Loucy (cell line): ENCODE measurements around the gene LHPP.

Experiments
- H2AFZ ChIP-seq: fragments of 200-600 bp; sonication (generic); 2 replicates; pipeline ENCODE4 v1.6.0; 2016; ENCODE audit warnings: antibody characterized with exemption, mild to moderate bottlenecking, low read length, moderate library complexity
- H3F3A ChIP-seq: fragments of 200-600 bp; 2 replicates; pipeline ENCODE4 v1.6.0; 2016; ENCODE audit warnings: antibody characterized with exemption, low read depth, mild to moderate bottlenecking
- H3K27me3 ChIP-seq: fragments of 200-600 bp; sonication (generic); 2 replicates; pipeline ENCODE4 v1.6.1; 2014; ENCODE audit warnings: low read length, mild to moderate bottlenecking; ENCODE audit not compliant: insufficient read depth, poor library complexity, severe bottlenecking
- H3K36me3 ChIP-seq: fragments of 200-600 bp; sonication (generic); 2 replicates; pipeline ENCODE4 v1.6.1; 2016; ENCODE audit warnings: low read length; ENCODE audit not compliant: insufficient read depth
- H3K4me1 ChIP-seq: fragments of 200-600 bp; sonication (generic); 2 replicates; pipeline ENCODE4 v1.5.1; 2014; ENCODE audit warnings: low read length, mild to moderate bottlenecking; ENCODE audit not compliant: insufficient read depth, poor library complexity, severe bottlenecking
- H3K4me2 ChIP-seq: fragments of 200-600 bp; sonication (generic); 2 replicates; pipeline ENCODE4 v1.6.0; 2014; ENCODE audit warnings: antibody characterized with exemption, low read length, low read depth, mild to moderate bottlenecking; ENCODE audit not compliant: poor library complexity, severe bottlenecking
- H3K4me3 ChIP-seq: fragments of 200-600 bp; sonication (generic); 2 replicates; pipeline ENCODE4 v1.5.1; 2014; ENCODE audit warnings: low read length, mild to moderate bottlenecking, mixed read lengths; ENCODE audit not compliant: poor library complexity, severe bottlenecking
- H3K79me2 ChIP-seq: fragments of 200-600 bp; sonication (generic); 2 replicates; pipeline ENCODE4 v1.6.1; 2014; ENCODE audit warnings: low read length; ENCODE audit not compliant: insufficient read depth
- H3K9ac ChIP-seq: fragments of 200-600 bp; sonication (generic); 2 replicates; pipeline ENCODE4 v1.6.0; 2014; ENCODE audit warnings: mild to moderate bottlenecking, low read depth, low read length, moderate library complexity; ENCODE audit not compliant: poor library complexity, severe bottlenecking
- H3K9me2 ChIP-seq: fragments of 200-600 bp; sonication (generic); replicated peaks from 2 replicates; pipeline ENCODE4 v1.6.1; 2016; ENCODE audit warnings: low read depth, low read length, mixed read lengths
- H3K9me3 ChIP-seq: fragments of 200-600 bp; sonication (generic); 2 replicates; pipeline ENCODE4 v1.6.1; 2014; ENCODE audit warnings: mild to moderate bottlenecking, antibody characterized with exemption, low read length, low read depth; ENCODE audit not compliant: insufficient read depth
- H4K20me1 ChIP-seq: fragments of 200-600 bp; sonication (generic); 2 replicates; pipeline ENCODE4 v1.6.0; 2014; ENCODE audit warnings: antibody characterized with exemption, low read length, mild to moderate bottlenecking; ENCODE audit not compliant: insufficient read depth, poor library complexity, severe bottlenecking
- EZH2phosphoT487 ChIP-seq: fragments of 200-600 bp; IDR thresholded peaks from 2 replicates; pipeline ENCODE4 v1.6.1; 2018; ENCODE audit warnings: antibody characterized with exemption, mild to moderate bottlenecking, moderate library complexity, borderline replicate concordance
- TF ChIP-seq, protein P1 (sequence below): fragments of 200-600 bp; sonication (generic); conservative IDR thresholded peaks from 2 replicates; pipeline ENCODE4 v1.5.1; 2014; ENCODE audit warnings: mild to moderate bottlenecking, antibody characterized with exemption, low read length

Gene LHPP

DNA sequence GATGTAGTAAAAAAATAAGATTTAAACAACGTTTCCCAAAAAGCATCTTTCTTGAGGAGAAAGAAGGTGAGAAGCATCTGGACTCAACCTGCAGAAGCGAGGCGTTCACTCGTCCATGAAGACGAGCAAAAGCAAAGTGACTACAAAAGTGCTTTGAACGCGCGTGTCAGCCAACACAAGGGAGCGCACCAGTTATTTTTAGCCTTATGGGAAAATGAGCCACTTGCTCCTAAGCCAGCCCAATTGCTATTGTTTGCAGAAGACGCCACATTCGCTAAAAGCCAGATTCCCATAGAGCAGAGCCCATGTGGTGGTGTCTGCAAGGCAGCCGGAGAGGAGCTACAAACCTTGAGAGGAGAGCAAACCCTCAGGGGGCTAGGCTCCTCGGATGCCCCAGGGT lies 160.0 kb downstream of the LHPP start:
- Histone ChIP-seq H3K79me2 (peaks cover 10% of the 10 kb centered on the region; the same call in 1 of the 2 replicates), H4K20me1 (no peaks in the 10 kb centered on the region), H2AFZ (no peak overlapping the region), H3K9me2 (no peaks in the 10 kb centered on the region), H3K27me3 (no peaks in the 10 kb centered on the region), H3K9me3 (no peaks in the 10 kb centered on the region), H3K4me2 (no peak overlapping the region), H3K36me3 (peaks cover 44% of the 10 kb centered on the region; the same call in 1 of the 2 replicates), H3K4me1 (peaks cover 3% of the 10 kb centered on the region), H3K9ac (no peak overlapping the region), H3K4me3 (no peak overlapping the region), H3F3A (no peaks in the 10 kb centered on the region)
- TF ChIP-seq EZH2phosphoT487, result no peak
- TF ChIP-seq, protein P1, sequence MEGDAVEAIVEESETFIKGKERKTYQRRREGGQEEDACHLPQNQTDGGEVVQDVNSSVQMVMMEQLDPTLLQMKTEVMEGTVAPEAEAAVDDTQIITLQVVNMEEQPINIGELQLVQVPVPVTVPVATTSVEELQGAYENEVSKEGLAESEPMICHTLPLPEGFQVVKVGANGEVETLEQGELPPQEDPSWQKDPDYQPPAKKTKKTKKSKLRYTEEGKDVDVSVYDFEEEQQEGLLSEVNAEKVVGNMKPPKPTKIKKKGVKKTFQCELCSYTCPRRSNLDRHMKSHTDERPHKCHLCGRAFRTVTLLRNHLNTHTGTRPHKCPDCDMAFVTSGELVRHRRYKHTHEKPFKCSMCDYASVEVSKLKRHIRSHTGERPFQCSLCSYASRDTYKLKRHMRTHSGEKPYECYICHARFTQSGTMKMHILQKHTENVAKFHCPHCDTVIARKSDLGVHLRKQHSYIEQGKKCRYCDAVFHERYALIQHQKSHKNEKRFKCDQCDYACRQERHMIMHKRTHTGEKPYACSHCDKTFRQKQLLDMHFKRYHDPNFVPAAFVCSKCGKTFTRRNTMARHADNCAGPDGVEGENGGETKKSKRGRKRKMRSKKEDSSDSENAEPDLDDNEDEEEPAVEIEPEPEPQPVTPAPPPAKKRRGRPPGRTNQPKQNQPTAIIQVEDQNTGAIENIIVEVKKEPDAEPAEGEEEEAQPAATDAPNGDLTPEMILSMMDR, result no peak

DNA sequence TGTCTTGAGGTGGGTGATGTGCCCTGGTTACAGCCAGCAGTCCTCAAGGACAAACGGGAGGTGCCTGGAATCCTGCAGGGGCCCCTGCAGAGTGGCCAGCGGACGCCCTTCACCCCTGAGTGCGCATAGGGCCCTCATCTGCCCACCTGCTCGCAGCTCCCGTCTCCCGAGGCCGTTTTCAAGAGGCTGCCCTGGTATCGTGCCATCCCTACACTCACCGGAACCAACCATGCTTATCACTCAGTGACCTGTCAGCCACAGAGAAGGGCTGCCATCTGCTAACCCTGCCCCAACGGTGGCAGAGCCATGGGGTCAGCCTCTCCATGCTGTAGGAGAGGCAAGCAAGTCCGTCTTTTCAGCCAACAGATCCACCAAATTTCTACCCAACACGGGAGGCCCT lies 160.5 kb downstream of the LHPP start:
- no peak for TF ChIP-seq EZH2phosphoT487
- TF ChIP-seq, protein P1, result no peak
- Histone ChIP-seq H3K79me2 (peaks cover 13% of the 10 kb centered on the region; the same call in 1 of the 2 replicates), H3F3A (no peaks in the 10 kb centered on the region), H2AFZ (no peak overlapping the region), H4K20me1 (no peaks in the 10 kb centered on the region), H3K4me2 (no peak overlapping the region), H3K9me3 (no peaks in the 10 kb centered on the region), H3K4me3 (no peak overlapping the region), H3K36me3 (peaks cover 39% of the 10 kb centered on the region; the same call in 1 of the 2 replicates), H3K27me3 (no peaks in the 10 kb centered on the region), H3K9me2 (no peaks in the 10 kb centered on the region), H3K9ac (no peak overlapping the region), H3K4me1 (peaks cover 3% of the 10 kb centered on the region)

DNA sequence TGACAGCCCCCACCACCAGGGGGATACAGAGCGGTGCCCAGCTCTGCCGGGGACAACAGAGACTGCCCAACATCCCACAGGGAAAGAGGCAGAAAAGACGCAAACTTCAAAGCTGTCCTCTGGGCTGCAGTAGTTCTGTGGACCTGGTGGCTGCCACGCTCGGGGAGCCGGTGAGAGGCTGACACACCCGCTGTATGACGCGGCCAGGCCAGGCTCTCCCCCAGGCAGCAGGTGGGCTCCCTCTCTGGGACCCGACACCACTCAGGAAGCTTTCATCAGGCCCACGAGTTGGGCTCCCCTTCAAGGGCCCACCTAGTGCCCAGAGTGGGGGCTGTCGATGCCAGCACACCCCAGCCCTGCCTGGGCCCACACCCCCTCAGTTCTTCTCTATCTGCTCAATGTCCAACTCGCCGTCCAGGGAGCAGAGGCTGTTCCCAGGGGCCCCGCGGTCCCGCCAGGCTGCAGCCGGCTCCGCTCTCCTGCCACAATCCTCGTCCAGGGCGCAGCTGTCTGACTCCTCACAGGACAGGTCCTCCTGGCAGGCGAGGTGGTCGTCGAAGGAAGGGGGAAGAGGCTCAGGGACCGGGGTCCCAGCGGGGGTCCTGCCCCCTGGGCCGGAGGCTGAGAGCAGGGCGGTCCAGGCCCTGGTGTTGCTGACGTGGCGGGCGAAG lies 161.4 kb downstream of the LHPP start:
- H3K79me2 ChIP-seq, result peaks cover 18% of the 10 kb centered on the region; the same call in 1 of the 2 replicates
- no peak for TF ChIP-seq EZH2phosphoT487
- TF ChIP-seq, protein P1, result no peak
- H3K27me3 ChIP-seq, result no peaks in the 10 kb centered on the region
- H3K9me2 ChIP-seq, result no peaks in the 10 kb centered on the region
- H3K36me3 ChIP-seq, result peaks cover 35% of the 10 kb centered on the region; the same call in 1 of the 2 replicates
- H3K4me2 ChIP-seq, result no peak overlapping the region
- H3K9me3 ChIP-seq, result no peaks in the 10 kb centered on the region
- no peaks in the 10 kb centered on the region for H3F3A ChIP-seq
- H4K20me1 ChIP-seq, result no peaks in the 10 kb centered on the region
- no peak overlapping the region for H2AFZ ChIP-seq
- H3K4me3 ChIP-seq, result no peak overlapping the region
- H3K4me1 ChIP-seq, result peaks cover 3% of the 10 kb centered on the region
- H3K9ac ChIP-seq, result no peak overlapping the region
